DND-41 (cell line): Measurements from ENCODE around the gene ATP10D.
A peak's percentile ranks its signal among the peaks of the same experiment; 100 is the strongest.
"Not testable (repeated sequence)": the region's sequence is repeated elsewhere in the genome, so short reads cannot be mapped to it uniquely, and the experiment has no call there.

Experiments
- ATAC-seq: fragments of 200-7000 bp; cut with Tn5 transposase; 3 replicates; pipeline ENCODE4 v1.9.1; 2021; ENCODE audit warnings: low read depth; ENCODE audit not compliant: insufficient read depth
- DNase-seq: peaks from one replicate; pipeline ENCODE4 v3.0.0-alpha.2; 2020
- H2AFZ ChIP-seq: 2 replicates; pipeline ENCODE4 v1.6.0; 2012; ENCODE audit warnings: low read depth, low read length
- H3K27ac ChIP-seq: 2 replicates; pipeline ENCODE4 v1.5.1; 2012; ENCODE audit warnings: low read length, inconsistent platforms
- H3K27me3 ChIP-seq: fragments of 200-600 bp; sonication (generic); 2 replicates; pipeline ENCODE4 v1.6.0; 2012; ENCODE audit warnings: low read length, mild to moderate bottlenecking, inconsistent platforms; ENCODE audit not compliant: insufficient read depth, poor library complexity
- H3K36me3 ChIP-seq: 2 replicates; pipeline ENCODE4 v1.5.1; 2012; ENCODE audit warnings: low read length, inconsistent platforms; ENCODE audit not compliant: insufficient read depth
- H3K4me1 ChIP-seq: 2 replicates; pipeline ENCODE4 v1.5.1; 2012; ENCODE audit warnings: mild to moderate bottlenecking, low read length; ENCODE audit not compliant: insufficient read depth
- H3K4me2 ChIP-seq: 2 replicates; pipeline ENCODE4 v1.6.0; 2012; ENCODE audit warnings: mild to moderate bottlenecking, moderate library complexity, low read length, inconsistent platforms; ENCODE audit not compliant: insufficient read depth
- H3K4me3 ChIP-seq, 2 experiments: fragments of 200-600 bp in 1 of 2; shearing (Covaris generic) in 1 of 2; 2 replicates each; pipeline ENCODE4 v1.5.1; 2012 to 2016; ENCODE audit warnings: inconsistent platforms in 2 of 2, low read length in 2 of 2, mild to moderate bottlenecking in 2 of 2, low read depth in 1 of 2, moderate library complexity in 1 of 2
- H3K79me2 ChIP-seq: 2 replicates; pipeline ENCODE4 v1.6.0; 2012; ENCODE audit warnings: low read length, inconsistent platforms; ENCODE audit not compliant: insufficient read depth
- H3K9ac ChIP-seq: 2 replicates; pipeline ENCODE4 v1.6.0; 2012; ENCODE audit warnings: low read depth, mild to moderate bottlenecking, inconsistent platforms, low read length, moderate library complexity
- H3K9me3 ChIP-seq: 2 replicates; pipeline ENCODE4 v1.5.1; 2012; ENCODE audit warnings: low read length, moderate library complexity, mild to moderate bottlenecking, inconsistent platforms; ENCODE audit not compliant: insufficient read depth, severe bottlenecking
- H4K20me1 ChIP-seq: 2 replicates; pipeline ENCODE4 v1.6.0; 2012; ENCODE audit warnings: low read length; ENCODE audit not compliant: insufficient read depth
- EZH2 ChIP-seq: IDR thresholded peaks from 3 replicates; pipeline ENCODE4 v1.6.1; 2012; ENCODE audit warnings: borderline replicate concordance, low read depth, mild to moderate bottlenecking, moderate library complexity, low read length, inconsistent platforms; ENCODE audit not compliant: severe bottlenecking
- TF ChIP-seq, protein P1 (sequence below): IDR thresholded peaks from 2 replicates; pipeline ENCODE4 v1.5.1; 2012; ENCODE audit warnings: borderline replicate concordance, low read length, moderate library complexity, mild to moderate bottlenecking; ENCODE audit not compliant: poor library complexity, severe bottlenecking; ENCODE audit errors: extremely low read depth

The ATP10D gene

GRCh38 chr4:47553329-47554125 is 68.5 kb downstream of the ATP10D start:
- Histone ChIP-seq H3K9ac (no peak overlapping the region), H3K79me2 (no peaks in the 10 kb centered on the region), H3K4me3 (no peak overlapping the region), H3K4me1 (no peaks in the 10 kb centered on the region), H3K27me3 (no peaks in the 10 kb centered on the region), H2AFZ (no peak overlapping the region), H3K36me3 (peaks cover 51% of the 10 kb centered on the region), H4K20me1 (no peaks in the 10 kb centered on the region), H3K27ac (no peak overlapping the region), H3K9me3 (no peaks in the 10 kb centered on the region), H3K4me2 (no peak overlapping the region)
- ATAC-seq (no peak), DNase-seq (no peak)
- TF ChIP-seq EZH2 = no peak
- TF ChIP-seq, protein P1, sequence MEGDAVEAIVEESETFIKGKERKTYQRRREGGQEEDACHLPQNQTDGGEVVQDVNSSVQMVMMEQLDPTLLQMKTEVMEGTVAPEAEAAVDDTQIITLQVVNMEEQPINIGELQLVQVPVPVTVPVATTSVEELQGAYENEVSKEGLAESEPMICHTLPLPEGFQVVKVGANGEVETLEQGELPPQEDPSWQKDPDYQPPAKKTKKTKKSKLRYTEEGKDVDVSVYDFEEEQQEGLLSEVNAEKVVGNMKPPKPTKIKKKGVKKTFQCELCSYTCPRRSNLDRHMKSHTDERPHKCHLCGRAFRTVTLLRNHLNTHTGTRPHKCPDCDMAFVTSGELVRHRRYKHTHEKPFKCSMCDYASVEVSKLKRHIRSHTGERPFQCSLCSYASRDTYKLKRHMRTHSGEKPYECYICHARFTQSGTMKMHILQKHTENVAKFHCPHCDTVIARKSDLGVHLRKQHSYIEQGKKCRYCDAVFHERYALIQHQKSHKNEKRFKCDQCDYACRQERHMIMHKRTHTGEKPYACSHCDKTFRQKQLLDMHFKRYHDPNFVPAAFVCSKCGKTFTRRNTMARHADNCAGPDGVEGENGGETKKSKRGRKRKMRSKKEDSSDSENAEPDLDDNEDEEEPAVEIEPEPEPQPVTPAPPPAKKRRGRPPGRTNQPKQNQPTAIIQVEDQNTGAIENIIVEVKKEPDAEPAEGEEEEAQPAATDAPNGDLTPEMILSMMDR = no peak

- not testable (repeated sequence) for H3K4me3 ChIP-seq, H3K79me2 ChIP-seq, H3K9ac ChIP-seq, H3K9me3 ChIP-seq, ATAC-seq, H3K27ac ChIP-seq, H2AFZ ChIP-seq, DNase-seq, H3K27me3 ChIP-seq, H3K4me2 ChIP-seq, H4K20me1 ChIP-seq
- H3K4me1 ChIP-seq = peaks cover 12% of the 10 kb centered on the region
- H3K36me3 ChIP-seq = peaks cover 44% of the 10 kb centered on the region
Measured at GRCh38 chr4:47555920-47556319, 70.8 kb downstream of the ATP10D start.

DNA sequence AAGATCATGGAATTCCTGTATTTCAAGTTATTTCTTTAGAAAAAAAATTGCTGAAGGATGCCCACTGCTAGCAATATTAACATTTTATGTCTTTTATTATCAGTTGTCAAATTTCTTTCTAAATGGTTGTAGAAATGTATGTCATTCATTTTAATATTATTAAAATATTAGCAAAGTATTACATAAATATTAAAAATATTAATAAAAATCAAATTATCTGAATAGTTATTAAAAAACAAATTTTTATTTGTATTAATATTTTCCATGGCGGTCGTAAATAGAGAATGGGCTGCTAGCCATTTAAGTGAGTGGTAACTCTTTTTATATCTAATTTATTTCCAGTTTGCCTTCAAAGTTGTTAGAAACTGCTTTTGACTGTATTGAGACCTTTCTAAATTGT is 72.2 kb downstream of the ATP10D start:
- DNase-seq (no peak), ATAC-seq (no peak)
- Histone ChIP-seq H3K4me3 (no peak overlapping the region), H3K9me3 (no peaks in the 10 kb centered on the region), H4K20me1 (no peaks in the 10 kb centered on the region), H3K4me2 (no peak overlapping the region), H3K79me2 (no peaks in the 10 kb centered on the region), H3K36me3 (peaks cover 45% of the 10 kb centered on the region), H3K9ac (no peak overlapping the region), H3K4me1 (peaks cover 25% of the 10 kb centered on the region), H2AFZ (no peak overlapping the region), H3K27ac (no peak overlapping the region), H3K27me3 (no peaks in the 10 kb centered on the region)
- no peak for TF ChIP-seq EZH2
- TF ChIP-seq, protein P1 = no peak

DNA sequence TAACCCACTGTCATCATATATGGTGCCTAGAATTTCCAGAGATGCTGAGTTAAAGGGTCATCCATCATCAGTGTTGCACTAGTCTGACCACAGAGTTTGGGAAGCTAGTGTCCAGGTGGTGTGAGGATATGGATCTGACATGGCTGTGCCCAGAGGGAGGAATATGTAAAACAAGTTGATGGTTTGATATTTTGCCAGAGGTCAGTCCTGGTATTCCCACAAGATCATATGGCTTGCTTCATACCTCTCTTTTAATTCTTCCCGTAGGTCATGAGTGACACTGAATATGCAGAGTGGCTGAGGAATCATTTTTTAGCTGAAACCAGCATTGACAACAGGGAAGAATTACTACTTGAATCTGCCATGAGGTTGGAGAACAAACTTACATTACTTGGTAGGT is 75.6 kb downstream of the ATP10D start:
- Histone ChIP-seq H3K4me3 (no peak overlapping the region), H3K4me1 (peaks cover 54% of the 10 kb centered on the region), H3K9me3 (no peaks in the 10 kb centered on the region), H3K27ac (peak overlapping the region; percentile 84), H3K4me2 (no peak overlapping the region), H3K9ac (no peak overlapping the region), H2AFZ (no peak overlapping the region), H3K79me2 (no peaks in the 10 kb centered on the region), H3K36me3 (peaks cover 26% of the 10 kb centered on the region), H3K27me3 (no peaks in the 10 kb centered on the region), H4K20me1 (no peaks in the 10 kb centered on the region)
- DNase-seq = no peak
- no peak for ATAC-seq
- TF ChIP-seq, protein P1 = no peak
- no peak for TF ChIP-seq EZH2
